ENCODE results near the gene LIN9. TPM values are rescaled to one million over a fixed set of nuclear protein-coding genes. Genes with fewer than 3 reads are reported as not detected.
"Not testable (repeated sequence)": the region's sequence is repeated elsewhere in the genome, so short reads cannot be mapped to it uniquely, and the experiment has no call there.

LIN9 gene
- 3.6 TPM for polyA plus RNA-seq

GRCh38 chr1:226308723-226309397 lies at the start of gene LIN9:
Gene LIN9, minus strand, starts transcription at chr1:226309164. Its CDS starts 25 bp downstream, at chr1:226309139.
- Mint-ChIP-seq H3K4me3 (peak within 1 kb of the TSS; percentile 94 to 98 (median 96)), H3K27me3 (peaks cover 2% of the 10 kb centered on the region), H3K36me3 (peaks cover 1% of the 10 kb centered on the region), H3K4me1 (peaks cover 0 to 16% (median 12%) of the 10 kb centered on the region in 3 donors), H3K27ac (peak within 1 kb of the TSS; percentile 46 to 90 (median 62)), H3K9me3 (no peaks in the 10 kb centered on the region)

- H3K27me3 Mint-ChIP-seq = no peaks in the 10 kb centered on the region
- peak overlapping the region in 1 of 4 donors; percentile 47 for H3K4me3 Mint-ChIP-seq
- no peaks in the 10 kb centered on the region for H3K9me3 Mint-ChIP-seq
- peaks cover 36 to 42% (median 41%) of the 10 kb centered on the region in 3 donors for H3K4me1 Mint-ChIP-seq
- peaks cover 4% of the 10 kb centered on the region for H3K36me3 Mint-ChIP-seq
- H3K27ac Mint-ChIP-seq = no peak overlapping the region
Measured at GRCh38 chr1:226357416-226357815, 48.5 kb upstream of the LIN9 start.

GRCh38 chr1:226355669-226356551 lies 46.9 kb upstream of the LIN9 start:
- peak overlapping the region in 2 of 4 donors; percentile 61 to 89 for H3K4me3 Mint-ChIP-seq
- H3K9me3 Mint-ChIP-seq = no peaks in the 10 kb centered on the region
- H3K4me1 Mint-ChIP-seq = peaks cover 37 to 42% (median 38%) of the 10 kb centered on the region in 3 donors
- peak overlapping the region in 2 of 3 donors; percentile 61 to 66 for H3K27ac Mint-ChIP-seq
- H3K27me3 Mint-ChIP-seq = no peaks in the 10 kb centered on the region
- H3K36me3 Mint-ChIP-seq = peaks cover 2% of the 10 kb centered on the region

GRCh38 chr1:226355016-226355415 lies 46.1 kb upstream of the LIN9 start:
- no peaks in the 10 kb centered on the region for H3K9me3 Mint-ChIP-seq
- peak overlapping the region in 1 of 4 donors; percentile 89 for H3K4me3 Mint-ChIP-seq
- peaks cover 40 to 41% (median 40%) of the 10 kb centered on the region in 3 donors for H3K4me1 Mint-ChIP-seq
- peak overlapping the region in 1 of 3 donors; percentile 23 for H3K27ac Mint-ChIP-seq
- peaks cover 4% of the 10 kb centered on the region for H3K36me3 Mint-ChIP-seq
- no peaks in the 10 kb centered on the region for H3K27me3 Mint-ChIP-seq

- H3K4me1 Mint-ChIP-seq = peaks cover 42 to 45% (median 44%) of the 10 kb centered on the region in 3 donors
- peaks cover 4% of the 10 kb centered on the region for H3K36me3 Mint-ChIP-seq
- no peaks in the 10 kb centered on the region for H3K27me3 Mint-ChIP-seq
- peak overlapping the region in 1 of 3 donors; percentile 37 for H3K27ac Mint-ChIP-seq
- H3K4me3 Mint-ChIP-seq = peak overlapping the region in 1 of 4 donors; percentile 73
- no peaks in the 10 kb centered on the region for H3K9me3 Mint-ChIP-seq
Measured at GRCh38 chr1:226353698-226354525, 44.9 kb upstream of the LIN9 start.

- Mint-ChIP-seq H3K4me3 (peak overlapping the region in 1 of 4 donors; percentile 47), H3K9me3 (no peaks in the 10 kb centered on the region), H3K4me1 (peaks cover 38 to 52% (median 43%) of the 10 kb centered on the region in 3 donors), H3K27ac (no peak overlapping the region), H3K36me3 (peaks cover 4% of the 10 kb centered on the region), H3K27me3 (no peaks in the 10 kb centered on the region)
Measured at GRCh38 chr1:226351709-226352108, 42.7 kb upstream of the LIN9 start.

- Mint-ChIP-seq H3K27me3 (no peaks in the 10 kb centered on the region), H3K36me3 (peaks cover 3% of the 10 kb centered on the region), H3K9me3 (no peaks in the 10 kb centered on the region), H3K4me3 (peak overlapping the region in 3 of 4 donors; percentile 19 to 83 (median 69)), H3K4me1 (peaks cover 26 to 41% (median 36%) of the 10 kb centered on the region in 3 donors), H3K27ac (peak overlapping the region in 2 of 3 donors; percentile 71 to 86)
Measured at GRCh38 chr1:226350519-226350865, 41.5 kb upstream of the LIN9 start.

- peaks cover 2% of the 10 kb centered on the region for H3K36me3 Mint-ChIP-seq
- H3K27ac Mint-ChIP-seq = peak overlapping the region; percentile 54 to 86 (median 71)
- no peaks in the 10 kb centered on the region for H3K27me3 Mint-ChIP-seq
- no peaks in the 10 kb centered on the region for H3K9me3 Mint-ChIP-seq
- H3K4me3 Mint-ChIP-seq = peak overlapping the region in 3 of 4 donors; percentile 69 to 83 (median 77)
- H3K4me1 Mint-ChIP-seq = peaks cover 27 to 40% (median 33%) of the 10 kb centered on the region in 3 donors
Measured at GRCh38 chr1:226349801-226350518, 41.0 kb upstream of the LIN9 start.

GRCh38 chr1:226349081-226349480 lies 40.1 kb upstream of the LIN9 start:
- no peaks in the 10 kb centered on the region for H3K9me3 Mint-ChIP-seq
- no peaks in the 10 kb centered on the region for H3K27me3 Mint-ChIP-seq
- peaks cover 2% of the 10 kb centered on the region for H3K36me3 Mint-ChIP-seq
- H3K27ac Mint-ChIP-seq = peak overlapping the region in 1 of 3 donors; percentile 6
- peak overlapping the region in 2 of 4 donors; percentile 37 to 63 for H3K4me3 Mint-ChIP-seq
- peaks cover 29 to 39% (median 35%) of the 10 kb centered on the region in 3 donors for H3K4me1 Mint-ChIP-seq

- Mint-ChIP-seq H3K27me3 (peaks cover 2% of the 10 kb centered on the region), H3K9me3 (peaks cover 0 to 6% (median 0%) of the 10 kb centered on the region in 3 donors), H3K27ac (peak overlapping the region in 2 of 3 donors; percentile 54 to 83), H3K4me3 (peak overlapping the region in 2 of 4 donors; percentile 50 to 71), H3K36me3 (peaks cover 2% of the 10 kb centered on the region), H3K4me1 (peaks cover 15 to 26% (median 15%) of the 10 kb centered on the region in 3 donors)
Measured at GRCh38 chr1:226344441-226345259, 35.7 kb upstream of the LIN9 start.

- Mint-ChIP-seq H3K27me3 (peaks cover 2% of the 10 kb centered on the region), H3K36me3 (peaks cover 2% of the 10 kb centered on the region), H3K27ac (peak overlapping the region in 1 of 3 donors; percentile 53), H3K4me3 (no peak overlapping the region), H3K9me3 (peaks cover 0 to 6% (median 0%) of the 10 kb centered on the region in 3 donors), H3K4me1 (peaks cover 9 to 15% (median 14%) of the 10 kb centered on the region in 3 donors)
Measured at GRCh38 chr1:226342656-226343055, 33.7 kb upstream of the LIN9 start.

GRCh38 chr1:226340111-226340510 lies 31.1 kb upstream of the LIN9 start:
- not testable (repeated sequence) for H3K9me3 Mint-ChIP-seq, H3K27ac Mint-ChIP-seq, H3K27me3 Mint-ChIP-seq, H3K4me3 Mint-ChIP-seq, H3K36me3 Mint-ChIP-seq
- peaks cover 8 to 13% (median 12%) of the 10 kb centered on the region in 3 donors for H3K4me1 Mint-ChIP-seq

- H3K36me3 Mint-ChIP-seq = peaks cover 2% of the 10 kb centered on the region
- H3K27me3 Mint-ChIP-seq = peaks cover 2% of the 10 kb centered on the region
- no peak overlapping the region for H3K27ac Mint-ChIP-seq
- peaks cover 4 to 5% (median 5%) of the 10 kb centered on the region in 3 donors for H3K4me1 Mint-ChIP-seq
- H3K9me3 Mint-ChIP-seq = peaks cover 0 to 6% (median 0%) of the 10 kb centered on the region in 3 donors
- H3K4me3 Mint-ChIP-seq = no peak overlapping the region
Measured at GRCh38 chr1:226337276-226337875, 28.4 kb upstream of the LIN9 start.
